Right cardiac atrium (tissue), 5 donors: ENCODE data around the gene MOXD1. TPM values are rescaled to one million over a fixed set of nuclear protein-coding genes. Genes with fewer than 3 reads are reported as not detected.
A peak's percentile ranks its signal among the peaks of the same experiment; 100 is the strongest.

Source experiments
- ATAC-seq, 2 donors: fragments of 200-7000 bp; cut with Tn5 transposase; one replicate each; pipeline versions ENCODE4 v1.8.0 to v1.9.1; 2020; ENCODE audit warnings: moderate library complexity in 2 of 2, mild to moderate bottlenecking in 1 of 2
- DNase-seq, 3 donors: peaks; one replicate each; pipeline ENCODE4 v3.0.0-alpha.2; 2020
- H3K27ac ChIP-seq: one replicate; pipeline ENCODE4 v1.5.1; 2013; ENCODE audit warnings: mild to moderate bottlenecking, low read length, control low read depth, moderate library complexity
- H3K27me3 ChIP-seq: one replicate; pipeline ENCODE4 v1.6.1; 2013; ENCODE audit not compliant: control insufficient read depth, insufficient read depth
- H3K4me1 ChIP-seq: one replicate; pipeline ENCODE4 v1.6.1; 2013; ENCODE audit warnings: low read length; ENCODE audit not compliant: control insufficient read depth, insufficient read depth
- H3K4me3 ChIP-seq: one replicate; pipeline ENCODE4 v1.5.1; 2013; ENCODE audit warnings: low read length, control low read depth
- H3K9me3 ChIP-seq: one replicate; pipeline ENCODE4 v1.6.1; 2013; ENCODE audit warnings: low read length; ENCODE audit not compliant: control insufficient read depth
- WGBS: extraction: QIAGEN DNeasy Blood & Tissue Kit; methylation state at CpG from one replicate; pipeline ENCODE4 v1.1.7; 2013; 5-methylcytosine and 5-hydroxymethylcytosine counted together
- intact Hi-C, 4 donors: fragments of 100-400 bp; cut with DNase I; formaldehyde crosslinking; loops; one replicate each; pipeline versions ENCODE4 v1.11.0 to v1.14.0; 2022 to 2023
- polyA plus RNA-seq: library from polyadenylated mRNA; stranded (reverse); fragments of 200-250 nt; gene quantifications from one replicate; pipeline ENCODE4 v1.2.3, GENCODE V29; 2013
- total RNA-seq, 4 donors: library from RNA; stranded (reverse); fragmentation: NEBNext Ultra II Directional; extraction: Animal tissue kit (Norgen Biotek cat#: 25700); gene quantifications; one replicate each; pipeline ENCODE4 v1.2.1, GENCODE V29; 2021
- donor health status: healthy with polysubstance abuse.
- donor health status: DM: no; HTN: yes; CAD: no.
- donor health status: DM: no; HTN: no; CAD: no.
- donor health status: DM: no; HTN: yes; CAD: no; lungs with severe emphysema.
- donor health status: DM: yes; HTN: yes; CAD: no.

MOXD1 gene
- total and polyA plus RNA-seq, 5 donors = 1.1 to 2.4 (median 1.8) TPM

GRCh38 chr6:132414322-132414721 is 13.0 kb upstream of the MOXD1 start:
- H3K27ac ChIP-seq = no peak overlapping the region
- H3K9me3 ChIP-seq = no peaks in the 10 kb centered on the region
- intact Hi-C loops = no loop called here
- DNase-seq = no peak
- 69% methylated on average over 6 of the region's 6 CpGs for WGBS
- ATAC-seq = no peak
- H3K4me1 ChIP-seq = no peaks in the 10 kb centered on the region
- no peak overlapping the region for H3K4me3 ChIP-seq
- no peaks in the 10 kb centered on the region for H3K27me3 ChIP-seq

GRCh38 chr6:132413499-132413802 is 12.2 kb upstream of the MOXD1 start:
- no peaks in the 10 kb centered on the region for H3K9me3 ChIP-seq
- DNase-seq (no peak), ATAC-seq (no peak)
- no peaks in the 10 kb centered on the region for H3K27me3 ChIP-seq
- H3K27ac ChIP-seq = no peak overlapping the region
- intact Hi-C loops = no loop called here
- no peaks in the 10 kb centered on the region for H3K4me1 ChIP-seq
- no peak overlapping the region for H3K4me3 ChIP-seq
- 45% methylated on average over 1 of the region's 1 CpG for WGBS

GRCh38 chr6:132412656-132413498 is 11.6 kb upstream of the MOXD1 start:
- 83% methylated on average over 5 of the region's 5 CpGs for WGBS
- Histone ChIP-seq H3K27ac (no peak overlapping the region), H3K9me3 (no peaks in the 10 kb centered on the region), H3K4me3 (no peak overlapping the region), H3K4me1 (no peaks in the 10 kb centered on the region), H3K27me3 (no peaks in the 10 kb centered on the region)
- intact Hi-C loops = no loop called here
- no peak for DNase-seq
- ATAC-seq = no peak

DNA sequence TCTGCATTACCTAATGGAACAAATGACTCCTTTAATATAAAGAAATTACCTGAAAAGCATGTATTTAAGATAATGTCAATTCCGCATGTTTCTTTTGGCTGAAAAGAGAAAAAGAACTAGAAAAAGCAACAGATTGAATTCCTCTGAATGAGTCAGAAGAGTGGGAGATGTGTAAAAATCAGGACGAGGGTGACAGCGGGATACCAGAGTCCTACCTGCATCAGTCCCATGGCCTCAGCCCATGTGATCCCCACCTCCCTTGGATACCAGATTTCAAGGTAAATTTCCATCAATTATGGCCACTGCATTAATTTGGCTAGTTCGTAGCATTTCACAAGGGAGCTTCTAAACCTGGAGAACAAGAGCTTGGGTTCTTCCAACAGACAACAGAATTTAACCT is 10.0 kb upstream of the MOXD1 start:
- H3K4me1 ChIP-seq = no peaks in the 10 kb centered on the region
- 81% methylated on average over 4 of the region's 4 CpGs for WGBS
- intact Hi-C loops = no loop called here
- H3K4me3 ChIP-seq = no peak overlapping the region
- H3K9me3 ChIP-seq = no peaks in the 10 kb centered on the region
- H3K27me3 ChIP-seq = no peaks in the 10 kb centered on the region
- DNase-seq (no peak), ATAC-seq (no peak)
- H3K27ac ChIP-seq = no peak overlapping the region

GRCh38 chr6:132410830-132411229 is 9.6 kb upstream of the MOXD1 start:
- intact Hi-C loops = no loop called here
- no peaks in the 10 kb centered on the region for H3K4me1 ChIP-seq
- H3K4me3 ChIP-seq = no peak overlapping the region
- no peaks in the 10 kb centered on the region for H3K9me3 ChIP-seq
- no peaks in the 10 kb centered on the region for H3K27me3 ChIP-seq
- DNase-seq (no peak), ATAC-seq (no peak)
- no peak overlapping the region for H3K27ac ChIP-seq
- 71% methylated on average over 3 of the region's 3 CpGs for WGBS

- no peak overlapping the region for H3K4me3 ChIP-seq
- no peaks in the 10 kb centered on the region for H3K4me1 ChIP-seq
- DNase-seq (no peak), ATAC-seq (no peak)
- H3K27me3 ChIP-seq = no peaks in the 10 kb centered on the region
- no peaks in the 10 kb centered on the region for H3K9me3 ChIP-seq
- 59% methylated on average over 2 of the region's 2 CpGs for WGBS
- H3K27ac ChIP-seq = no peak overlapping the region
- intact Hi-C loops = no loop called here
Measured at GRCh38 chr6:132405143-132405915, 4.1 kb upstream of the MOXD1 start.

- Histone ChIP-seq H3K27me3 (no peaks in the 10 kb centered on the region), H3K4me3 (no peak overlapping the region), H3K27ac (no peak overlapping the region), H3K4me1 (no peaks in the 10 kb centered on the region), H3K9me3 (no peaks in the 10 kb centered on the region)
- no peak for ATAC-seq
- intact Hi-C loops = no loop called here
- WGBS = 40% methylated on average over 3 of the region's 3 CpGs
- no peak for DNase-seq
Measured at GRCh38 chr6:132404736-132405135, 3.5 kb upstream of the MOXD1 start.

DNA sequence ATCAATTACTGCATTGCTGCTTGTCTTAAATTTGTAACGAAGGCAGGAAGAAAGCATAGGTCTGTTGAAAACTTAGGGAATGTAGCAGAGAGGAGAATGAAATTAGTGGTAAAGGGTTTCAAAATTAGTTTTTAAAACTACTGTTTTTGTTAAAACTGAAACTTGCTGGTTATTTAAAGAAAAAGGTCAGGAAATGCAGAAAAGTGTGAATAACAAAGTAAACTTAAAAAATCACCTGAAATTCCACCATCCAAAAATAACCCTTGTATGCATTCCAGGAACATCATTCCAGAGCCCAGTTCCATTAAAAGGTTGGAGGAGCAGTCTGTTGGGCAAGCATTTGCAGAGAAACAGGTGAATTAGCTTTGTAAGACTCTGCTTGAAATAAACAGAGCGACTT is 3.1 kb upstream of the MOXD1 start:
- Histone ChIP-seq H3K9me3 (no peaks in the 10 kb centered on the region), H3K27ac (no peak overlapping the region), H3K4me3 (no peak overlapping the region), H3K4me1 (no peaks in the 10 kb centered on the region), H3K27me3 (no peaks in the 10 kb centered on the region)
- no peak for DNase-seq
- intact Hi-C loops = no loop called here
- ATAC-seq = no peak
- 63% methylated on average over 2 of the region's 2 CpGs for WGBS

DNA sequence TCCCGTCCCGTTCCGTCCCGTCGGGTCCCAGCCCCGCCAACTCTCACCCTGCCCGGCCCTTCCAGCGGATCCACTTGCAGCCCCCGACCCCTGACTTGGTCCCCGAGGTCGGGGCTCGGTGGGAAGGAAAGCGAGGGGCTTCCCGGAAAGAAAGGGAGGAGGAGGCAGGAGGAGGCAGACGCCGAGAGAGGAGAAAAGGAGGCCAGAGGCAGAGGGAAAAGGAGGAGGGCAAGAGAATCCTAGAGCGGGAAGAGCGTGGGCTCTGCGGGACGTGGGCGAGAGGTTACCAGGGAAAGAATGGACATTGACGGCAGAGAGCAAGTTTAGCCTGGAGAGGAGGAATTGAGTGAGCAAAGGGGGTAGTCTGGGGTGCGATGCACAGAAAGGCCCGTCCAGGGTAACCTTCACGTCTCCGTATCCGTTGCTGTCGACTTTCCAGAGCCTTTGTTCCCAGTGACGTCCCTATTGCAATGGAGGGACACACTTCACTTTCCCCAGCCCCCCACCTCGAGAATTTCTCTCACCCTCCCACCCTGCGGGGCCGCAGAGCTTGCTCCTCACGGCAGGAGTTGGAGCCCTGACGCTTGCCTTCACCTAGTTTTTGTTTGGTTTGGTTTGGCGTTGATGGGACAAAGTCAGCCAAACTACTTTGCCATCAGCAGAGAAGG is 477 bp upstream of the MOXD1 start:
- H3K9me3 ChIP-seq = no peaks in the 10 kb centered on the region
- no peak for ATAC-seq
- intact Hi-C loops = no loop called here
- WGBS = 10% methylated on average over 35 of the region's 35 CpGs
- peak in 1 of 3 donors; percentile 27 for DNase-seq
- H3K27me3 ChIP-seq = no peaks in the 10 kb centered on the region
- no peaks in the 10 kb centered on the region for H3K4me1 ChIP-seq
- H3K4me3 ChIP-seq = peak overlapping the region; percentile 44
- H3K27ac ChIP-seq = no peak overlapping the region

GRCh38 chr6:132400555-132400882 is 756 bp downstream of the MOXD1 start:
- intact Hi-C loops = no loop called here
- DNase-seq = no peak
- ATAC-seq = peak in 1 of 2 donors; percentile 13
- Histone ChIP-seq H3K9me3 (no peaks in the 10 kb centered on the region), H3K4me1 (no peaks in the 10 kb centered on the region), H3K27ac (no peak overlapping the region), H3K27me3 (no peaks in the 10 kb centered on the region), H3K4me3 (peak overlapping the region; percentile 44)
- 15% methylated on average over 11 of the region's 11 CpGs for WGBS

GRCh38 chr6:132399376-132400074 is 1.8 kb downstream of the MOXD1 start:
- WGBS = 60% methylated on average over 4 of the region's 4 CpGs
- intact Hi-C loops = no loop called here
- DNase-seq = no peak

More at GRCh38 chr6:132399376-132400074, 1.8 kb downstream of the MOXD1 start:
- Histone ChIP-seq H3K4me3 (no peak overlapping the region), H3K4me1 (no peaks in the 10 kb centered on the region), H3K27me3 (no peaks in the 10 kb centered on the region), H3K9me3 (no peaks in the 10 kb centered on the region), H3K27ac (no peak overlapping the region)
- no peak for ATAC-seq
